Activated naive CD4-positive, alpha-beta T cell treated with anti-CD3 and anti-CD28 coated beads, Interleukin-2, amount 50 U/mL, for 72 hours (primary cell): Measurements from ENCODE around the gene CBFA2T2. TPM values are rescaled to one million over a fixed set of nuclear protein-coding genes. Genes with fewer than 3 reads are reported as not detected.
"Not testable (repeated sequence)": the region's sequence is repeated elsewhere in the genome, so short reads cannot be mapped to it uniquely, and the experiment has no call there.

Source experiments
- ATAC-seq, 2 donors: fragments of 150-1000 bp; cut with Tn5 transposase; 2 replicates each; pipeline ENCODE4 v1.10.0; 2021; ENCODE audit warnings: mild to moderate bottlenecking in 2 of 2, moderate library complexity in 2 of 2
- DNase-seq, 2 donors: peaks; one replicate each; pipeline ENCODE4 v3.0.0; 2021 to 2022; ENCODE audit warnings: low spot score in 2 of 2
- H3K27ac Mint-ChIP-seq, 2 donors: one replicate each; pipeline ENCODE4 v1.8.0; 2022; ENCODE audit warnings: mild to moderate bottlenecking in 2 of 2, mixed read lengths in 2 of 2
- H3K36me3 Mint-ChIP-seq, 2 donors: one replicate each; pipeline ENCODE4 v1.8.0; 2022; ENCODE audit warnings: mixed read lengths in 2 of 2
- H3K9me3 Mint-ChIP-seq, 2 donors: one replicate each; pipeline ENCODE4 v1.8.0; 2022; ENCODE audit warnings: mixed read lengths in 2 of 2
- total RNA-seq, 2 donors: library from RNA; stranded (reverse); gene quantifications; one replicate each; pipeline ENCODE4 v1.2.3, GENCODE V29; 2022

Gene CBFA2T2
- total RNA-seq, 2 donors from 2014 or later, result 13.7 to 16.3 TPM

DNA sequence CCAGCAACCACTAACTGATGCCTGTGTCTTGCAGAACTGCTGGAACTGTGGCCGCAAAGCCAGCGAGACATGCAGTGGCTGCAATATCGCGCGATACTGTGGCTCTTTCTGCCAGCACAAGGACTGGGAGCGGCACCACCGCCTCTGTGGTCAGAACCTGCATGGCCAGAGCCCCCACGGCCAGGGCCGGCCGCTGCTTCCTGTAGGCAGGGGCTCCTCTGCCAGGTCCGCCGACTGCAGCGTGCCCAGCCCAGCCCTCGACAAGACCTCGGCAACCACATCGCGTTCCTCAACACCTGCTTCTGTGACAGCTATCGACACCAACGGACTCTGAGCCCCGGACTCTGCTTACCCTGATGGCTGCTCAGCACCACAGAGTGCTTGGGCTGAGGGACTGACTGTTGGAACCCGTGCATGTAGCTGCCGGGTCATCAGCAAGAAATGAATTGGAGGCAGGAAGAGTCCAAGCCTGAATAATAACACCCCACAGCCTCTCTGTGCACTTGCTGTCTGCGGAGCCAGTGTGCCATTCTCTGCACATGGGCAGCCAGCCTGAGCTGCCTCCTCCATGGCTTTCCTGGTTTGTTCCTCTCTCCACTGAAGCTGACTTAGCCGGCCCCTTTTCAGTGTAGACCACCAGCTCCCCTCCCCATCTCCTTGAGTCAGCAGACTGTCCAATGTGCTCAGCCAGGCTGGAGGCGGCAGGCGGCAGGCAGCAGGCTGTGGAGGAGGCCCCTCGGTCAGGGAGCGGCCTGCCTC, 154.6 kb downstream of the CBFA2T2 start:
- DNase-seq, result no peak
- Mint-ChIP-seq H3K27ac (no peak overlapping the region), H3K9me3 (no peaks in the 10 kb centered on the region), H3K36me3 (peaks cover 0 to 5% of the 10 kb centered on the region in 2 donors)
- no peak for ATAC-seq

DNA sequence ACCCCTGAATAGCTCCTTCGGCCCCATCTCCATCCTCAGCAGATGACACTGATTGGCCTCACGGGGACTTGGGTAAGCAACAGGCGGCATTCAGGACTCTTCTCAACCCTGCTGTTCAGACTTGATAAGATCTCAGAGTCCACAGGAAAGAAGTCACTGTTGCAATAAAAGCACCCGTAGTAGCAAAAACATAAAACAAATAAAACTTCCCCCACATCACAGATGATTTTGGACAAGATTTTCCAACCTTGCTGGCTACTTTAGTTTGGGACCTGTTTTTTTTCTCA, 155.1 kb downstream of the CBFA2T2 start:
- peaks cover 0 to 2% of the 10 kb centered on the region in 2 donors for H3K36me3 Mint-ChIP-seq
- ATAC-seq, result no peak

DNA sequence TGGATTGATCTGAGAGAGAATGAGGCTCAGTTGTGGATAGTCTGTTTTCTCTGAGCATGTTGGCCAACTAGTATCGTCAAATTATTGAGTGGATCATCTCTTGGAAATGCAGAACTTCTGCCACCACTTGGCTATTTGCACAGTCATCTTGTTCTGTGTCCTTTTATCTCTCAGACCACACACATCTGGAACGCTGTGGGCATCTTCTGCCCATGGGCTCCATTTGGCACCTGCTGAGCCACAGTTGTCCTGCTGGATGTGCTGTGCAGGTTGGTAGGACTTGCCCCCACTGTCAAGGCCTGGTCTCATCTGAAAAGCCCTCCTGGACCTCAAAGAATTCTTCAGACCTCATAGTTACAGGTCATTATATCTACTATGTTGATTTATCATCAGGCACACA, 155.5 kb downstream of the CBFA2T2 start:
- peak overlapping the region in 1 of 2 donors; percentile 74 for H3K27ac Mint-ChIP-seq
- DNase-seq (no peak), ATAC-seq (no peak)
- H3K36me3 Mint-ChIP-seq, result no peaks in the 10 kb centered on the region
- H3K9me3 Mint-ChIP-seq, result no peaks in the 10 kb centered on the region

More for the DNA sequence above, 155.1 kb downstream of the CBFA2T2 start:
- Mint-ChIP-seq H3K9me3 (no peaks in the 10 kb centered on the region), H3K27ac (peak overlapping the region in 1 of 2 donors; percentile 74)
- no peak for DNase-seq

DNA sequence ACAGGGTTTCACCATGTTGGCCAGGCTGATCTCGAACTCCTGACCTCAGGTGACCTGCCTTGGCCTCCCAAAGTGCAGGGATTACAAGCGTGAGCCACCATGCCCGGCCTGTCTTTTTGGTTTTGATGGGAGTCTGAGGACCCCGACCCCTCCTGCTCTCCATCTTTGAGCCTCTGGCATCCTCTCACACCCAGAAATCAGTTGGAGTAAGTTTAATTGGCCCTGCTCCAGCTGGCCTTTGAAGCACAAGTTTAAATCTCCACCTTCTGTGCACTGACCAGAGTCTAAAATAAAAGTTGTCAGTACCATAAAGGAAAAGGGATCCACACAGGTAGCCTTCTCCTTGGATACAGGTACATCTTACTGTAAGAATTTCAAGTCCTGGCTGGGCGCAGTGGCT, 156.3 kb downstream of the CBFA2T2 start:
- Mint-ChIP-seq H3K36me3 (no peaks in the 10 kb centered on the region), H3K9me3 (no peaks in the 10 kb centered on the region), H3K27ac (peak overlapping the region in 1 of 2 donors; percentile 22)
- ATAC-seq (no peak), DNase-seq (no peak)

GRCh38 chr20:33646959-33647602, 157.2 kb downstream of the CBFA2T2 start:
- H3K36me3 Mint-ChIP-seq, H3K9me3 Mint-ChIP-seq, DNase-seq, H3K27ac Mint-ChIP-seq, ATAC-seq: not testable (repeated sequence)

- Mint-ChIP-seq H3K27ac (peak overlapping the region in 1 of 2 donors; percentile 77), H3K36me3 (no peaks in the 10 kb centered on the region), H3K9me3 (no peaks in the 10 kb centered on the region)
- DNase-seq, result peak in 1 of 2 donors; percentile 51
- no peak for ATAC-seq
These were observed 157.9 kb downstream of the CBFA2T2 start for GRCh38 chr20:33647603-33648395.

DNA sequence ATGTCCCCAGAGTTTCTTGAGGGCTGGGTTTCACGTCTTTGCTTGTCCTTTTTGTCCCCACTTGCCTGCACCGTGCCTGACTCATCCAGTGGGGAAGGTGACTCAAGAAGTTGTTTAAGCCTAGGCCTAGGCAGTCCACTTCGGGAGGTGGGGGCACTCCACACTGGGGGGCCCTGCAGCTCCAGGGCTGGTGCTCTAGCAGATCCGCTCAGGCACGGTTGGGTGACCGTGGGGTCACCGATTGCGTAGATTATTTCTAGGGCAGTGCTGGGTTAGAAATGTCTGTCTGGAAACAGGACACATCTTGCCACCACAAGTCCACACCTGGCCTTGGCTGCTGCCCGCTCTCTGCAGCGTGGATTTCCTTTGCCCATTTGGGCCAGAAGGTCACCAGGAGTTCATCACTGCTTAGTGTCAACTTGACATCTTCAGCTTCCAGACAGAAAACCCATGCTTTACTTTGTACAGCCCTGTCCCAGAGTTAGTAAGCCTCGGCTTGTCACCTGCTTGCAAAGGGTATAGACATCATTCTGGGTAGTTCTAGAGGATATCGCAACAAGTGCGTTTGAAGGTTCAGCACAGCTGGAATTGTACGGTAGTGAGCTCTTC, 158.6 kb downstream of the CBFA2T2 start:
- Mint-ChIP-seq H3K36me3 (no peaks in the 10 kb centered on the region), H3K27ac (peak overlapping the region in 1 of 2 donors; percentile 12), H3K9me3 (no peaks in the 10 kb centered on the region)
- ATAC-seq, result peak in 1 of 2 donors; percentile 36
- DNase-seq, result peak in 1 of 2 donors; percentile 48

GRCh38 chr20:33649201-33649681, 159.3 kb downstream of the CBFA2T2 start:
- ATAC-seq, result no peak
- Mint-ChIP-seq H3K27ac (peak overlapping the region in 1 of 2 donors; percentile 12), H3K9me3 (no peaks in the 10 kb centered on the region), H3K36me3 (no peaks in the 10 kb centered on the region)
- DNase-seq, result no peak

DNA sequence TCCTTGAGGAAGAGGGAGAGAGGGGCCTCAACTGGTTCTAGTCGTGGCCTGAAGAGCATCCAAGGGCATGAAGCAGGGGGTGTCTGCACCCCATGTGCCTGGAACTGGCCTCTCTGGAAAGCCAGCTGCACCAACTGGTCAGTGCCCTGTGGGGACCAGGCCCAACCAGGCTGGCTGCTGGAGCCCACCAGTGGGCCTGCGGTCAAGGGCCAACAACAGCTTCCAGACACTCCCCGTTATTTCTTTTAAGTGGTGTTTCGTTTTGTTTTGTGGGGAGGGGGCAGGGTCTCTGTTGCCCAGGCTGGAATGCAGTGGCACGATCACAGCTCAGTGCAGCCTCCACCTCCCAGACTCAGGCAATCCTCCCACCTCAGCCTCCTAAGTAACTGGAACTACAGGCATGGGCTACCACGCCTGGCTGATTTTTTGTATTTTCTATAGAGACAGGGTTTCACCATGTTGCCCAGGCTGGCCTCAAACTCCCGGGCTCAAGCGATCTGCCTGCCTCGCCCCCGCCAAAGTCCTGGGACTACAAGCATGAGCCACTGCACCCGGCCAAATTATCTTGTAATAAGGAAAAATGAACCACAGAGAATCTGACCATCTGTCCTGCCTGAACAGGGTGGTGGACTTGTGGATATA, 160.3 kb downstream of the CBFA2T2 start:
- Mint-ChIP-seq H3K27ac (no peak overlapping the region), H3K36me3 (no peaks in the 10 kb centered on the region), H3K9me3 (no peaks in the 10 kb centered on the region)
- DNase-seq, result no peak
- ATAC-seq, result no peak

GRCh38 chr20:33650753-33651561, 161.1 kb downstream of the CBFA2T2 start:
- no peaks in the 10 kb centered on the region for H3K9me3 Mint-ChIP-seq
- DNase-seq (no peak), ATAC-seq (no peak)
- H3K27ac Mint-ChIP-seq, result peak overlapping the region in 1 of 2 donors; percentile 74
- no peaks in the 10 kb centered on the region for H3K36me3 Mint-ChIP-seq

DNA sequence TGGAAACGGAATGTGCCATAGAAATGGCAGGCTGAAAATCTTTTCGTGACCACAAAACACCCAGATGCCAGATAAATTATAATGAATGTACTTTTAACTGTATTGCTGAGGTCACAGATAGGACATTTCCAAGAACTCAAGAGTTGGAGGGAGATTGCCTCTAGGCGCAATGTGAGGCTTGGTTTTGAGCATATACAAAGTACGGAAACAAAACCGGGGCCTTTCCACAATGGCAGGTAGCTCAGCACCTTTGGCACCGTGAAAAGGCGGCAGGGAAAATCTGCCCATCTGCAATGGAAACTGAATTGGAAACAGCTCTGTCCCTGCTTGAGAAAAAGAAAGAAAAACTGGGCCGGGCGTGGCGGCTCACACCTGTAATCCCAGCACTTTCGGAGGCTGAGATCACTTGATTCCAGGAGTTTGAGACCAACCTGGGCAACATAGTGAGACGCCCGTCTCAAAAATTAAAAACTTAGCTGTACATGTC, 161.7 kb downstream of the CBFA2T2 start:
- no peak for ATAC-seq
- no peak for DNase-seq
- H3K36me3 Mint-ChIP-seq, result no peaks in the 10 kb centered on the region
- no peaks in the 10 kb centered on the region for H3K9me3 Mint-ChIP-seq
- H3K27ac Mint-ChIP-seq, result peak overlapping the region in 1 of 2 donors; percentile 74

- peak; percentile 11 to 47 for ATAC-seq
- H3K9me3 Mint-ChIP-seq, result no peaks in the 10 kb centered on the region
- peak in 1 of 2 donors; percentile 54 for DNase-seq
- H3K36me3 Mint-ChIP-seq, result no peaks in the 10 kb centered on the region
- H3K27ac Mint-ChIP-seq, result peak overlapping the region; percentile 74 to 97
These were observed 163.5 kb downstream of the CBFA2T2 start for GRCh38 chr20:33653218-33653899.

GRCh38 chr20:33653900-33654596, 164.2 kb downstream of the CBFA2T2 start:
- Mint-ChIP-seq H3K27ac (peak overlapping the region in 1 of 2 donors; percentile 12), H3K36me3 (no peaks in the 10 kb centered on the region), H3K9me3 (no peaks in the 10 kb centered on the region)
- DNase-seq, result no peak
- ATAC-seq, result no peak

DNA sequence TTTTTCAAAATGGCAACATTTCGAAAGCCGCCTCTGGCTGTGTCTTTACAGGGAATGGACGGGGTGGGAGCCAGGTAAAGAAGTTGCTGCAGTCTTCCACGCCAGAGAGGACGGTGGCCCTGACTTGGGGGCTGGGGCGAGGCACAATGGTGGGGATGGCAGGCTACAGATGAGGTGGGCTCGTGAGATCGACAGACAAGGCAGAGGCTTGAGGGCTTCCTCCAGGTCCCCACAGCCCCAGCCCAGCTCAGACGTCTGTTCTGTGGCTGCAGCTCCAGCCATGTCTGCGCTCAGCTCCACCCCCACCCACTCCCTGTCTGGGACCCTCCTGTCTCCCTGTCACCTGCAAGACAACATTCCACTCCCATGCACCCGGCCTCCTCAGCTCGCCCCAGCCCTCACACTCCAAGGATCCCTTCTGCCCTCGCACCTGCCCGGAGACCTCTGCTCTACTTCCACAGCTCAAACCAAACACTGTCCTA, 164.8 kb downstream of the CBFA2T2 start:
- peak overlapping the region; percentile 12 to 77 for H3K27ac Mint-ChIP-seq
- ATAC-seq (no peak), DNase-seq (no peak)
- H3K9me3 Mint-ChIP-seq, result no peaks in the 10 kb centered on the region
- H3K36me3 Mint-ChIP-seq, result no peaks in the 10 kb centered on the region
